Neutrophil (primary cell): ENCODE data around the gene PMIS2.

ENCODE experiments used
- H3K27ac ChIP-seq: fragments of 200-600 bp; sonication (generic); 2 replicates; pipeline ENCODE4 v1.5.1; 2016; ENCODE audit warnings: mild to moderate bottlenecking, moderate library complexity
- H3K27me3 ChIP-seq: fragments of 200-600 bp; sonication (generic); 2 replicates; pipeline ENCODE4 v1.6.0; 2016; ENCODE audit warnings: mild to moderate bottlenecking
- H3K36me3 ChIP-seq: fragments of 200-600 bp; sonication (generic); 2 replicates; pipeline ENCODE4 v1.5.1; 2017
- H3K4me1 ChIP-seq, 2 experiments: fragments of 200-600 bp in 1 of 2; sonication (generic) in 1 of 2; 1 replicate in 1 of 2; 2 replicates in 1 of 2; pipeline versions ENCODE4 v1.5.1 to v1.6.1; 2013 to 2016; ENCODE audit warnings: low read depth in 1 of 2, low read length in 1 of 2, mild to moderate bottlenecking in 1 of 2, moderate library complexity in 1 of 2; ENCODE audit not compliant: control insufficient read depth in 1 of 2, insufficient read depth in 1 of 2
- H3K4me3 ChIP-seq, 2 experiments: fragments of 200-600 bp in 1 of 2; sonication (generic) in 1 of 2; 1 replicate in 1 of 2; 2 replicates in 1 of 2; pipeline ENCODE4 v1.5.1; 2013 to 2016; ENCODE audit warnings: low read depth in 1 of 2, low read length in 1 of 2, mild to moderate bottlenecking in 1 of 2, moderate library complexity in 1 of 2
- H3K9me3 ChIP-seq: fragments of 200-600 bp; sonication (generic); 2 replicates; pipeline ENCODE4 v1.5.1; 2016
- CTCF ChIP-seq: fragments of 200-600 bp; sonication (generic); IDR thresholded peaks from 2 replicates; pipeline ENCODE4 v1.5.1; 2016; ENCODE audit warnings: antibody characterized with exemption

PMIS2 gene

DNA sequence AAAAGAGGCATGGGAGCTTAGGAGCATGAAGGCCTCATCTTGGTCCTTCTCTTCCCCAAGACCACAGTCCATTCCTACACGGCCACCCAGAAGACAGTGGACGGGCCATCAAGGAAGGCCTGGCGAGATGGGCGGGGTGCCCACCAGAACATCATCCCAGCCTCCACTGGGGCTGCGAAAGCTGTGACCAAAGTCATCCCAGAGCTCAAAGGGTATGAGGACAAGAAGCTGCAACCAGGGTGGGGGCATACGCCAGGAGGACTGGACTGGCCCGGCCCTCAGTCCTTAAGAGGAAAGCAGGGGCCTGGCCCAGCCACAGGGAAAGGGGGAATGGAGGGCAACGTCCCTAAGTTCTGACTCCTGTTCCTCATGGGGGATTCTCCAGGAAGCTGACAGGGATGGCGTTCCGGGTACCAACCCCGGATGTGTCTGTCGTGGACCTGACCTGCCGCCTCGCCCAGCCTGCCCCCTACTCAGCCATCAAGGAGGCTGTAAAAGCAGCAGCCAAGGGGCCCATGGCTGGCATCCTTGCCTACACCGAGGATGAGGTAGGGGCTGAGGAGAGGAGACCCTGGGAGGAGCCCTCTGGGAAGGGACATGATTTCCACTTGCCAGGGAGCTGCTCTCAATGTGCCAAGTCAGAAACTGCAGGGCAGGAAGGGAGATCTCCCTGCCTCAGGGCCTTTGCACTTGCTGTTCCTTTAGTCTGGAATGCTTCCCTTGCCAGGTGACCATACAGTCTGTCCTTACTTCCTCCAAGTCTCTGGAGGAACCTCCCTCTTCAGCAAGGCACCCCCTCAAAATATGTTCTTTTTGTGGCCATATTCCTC, 42.5 kb upstream of the PMIS2 start:
- TF ChIP-seq CTCF: no peak
- Histone ChIP-seq H3K4me1 (peaks cover 15 to 16% of the 10 kb centered on the region in 2 experiments), H3K27me3 (no peaks in the 10 kb centered on the region), H3K27ac (no peak overlapping the region), H3K9me3 (no peaks in the 10 kb centered on the region), H3K4me3 (no peak overlapping the region), H3K36me3 (no peaks in the 10 kb centered on the region)

DNA sequence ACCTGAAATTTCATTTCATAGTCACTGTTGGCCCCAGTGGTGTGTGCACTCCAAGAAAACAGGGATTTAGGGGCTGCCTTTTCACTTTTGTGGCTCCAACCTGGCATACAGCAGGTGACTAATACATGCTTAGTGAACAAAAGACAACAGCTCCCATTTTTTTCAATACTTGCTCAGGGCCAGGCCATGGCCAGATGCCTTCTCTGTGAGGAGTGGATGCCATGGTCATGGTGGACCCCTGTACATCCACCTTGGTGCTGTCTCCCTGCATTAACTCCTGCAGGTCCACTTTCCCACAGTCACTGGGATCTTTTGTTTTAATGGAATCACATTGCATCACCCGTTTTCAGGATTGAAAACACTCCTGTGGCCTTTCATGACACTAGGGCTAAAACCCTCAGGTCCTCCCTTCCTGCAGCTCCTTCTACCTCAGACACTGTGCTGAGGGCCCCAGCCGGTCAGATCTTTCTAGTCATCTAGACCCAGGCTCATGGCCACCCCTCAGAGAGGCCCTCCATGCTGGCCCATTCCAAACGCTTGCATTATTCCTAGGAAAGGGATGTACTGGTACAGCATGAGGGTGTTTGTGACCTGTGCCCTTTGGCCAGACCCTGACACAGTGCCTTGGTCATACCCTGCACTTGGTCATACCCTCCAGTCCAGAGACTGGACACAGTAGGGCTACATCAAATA, 41.7 kb upstream of the PMIS2 start:
- Histone ChIP-seq H3K27ac (no peak overlapping the region), H3K4me3 (peak overlapping the region in 1 of 2 experiments; percentile 85), H3K4me1 (peaks cover 15 to 16% of the 10 kb centered on the region in 2 experiments), H3K27me3 (no peaks in the 10 kb centered on the region), H3K36me3 (no peaks in the 10 kb centered on the region), H3K9me3 (no peaks in the 10 kb centered on the region)
- TF ChIP-seq CTCF: no peak

DNA sequence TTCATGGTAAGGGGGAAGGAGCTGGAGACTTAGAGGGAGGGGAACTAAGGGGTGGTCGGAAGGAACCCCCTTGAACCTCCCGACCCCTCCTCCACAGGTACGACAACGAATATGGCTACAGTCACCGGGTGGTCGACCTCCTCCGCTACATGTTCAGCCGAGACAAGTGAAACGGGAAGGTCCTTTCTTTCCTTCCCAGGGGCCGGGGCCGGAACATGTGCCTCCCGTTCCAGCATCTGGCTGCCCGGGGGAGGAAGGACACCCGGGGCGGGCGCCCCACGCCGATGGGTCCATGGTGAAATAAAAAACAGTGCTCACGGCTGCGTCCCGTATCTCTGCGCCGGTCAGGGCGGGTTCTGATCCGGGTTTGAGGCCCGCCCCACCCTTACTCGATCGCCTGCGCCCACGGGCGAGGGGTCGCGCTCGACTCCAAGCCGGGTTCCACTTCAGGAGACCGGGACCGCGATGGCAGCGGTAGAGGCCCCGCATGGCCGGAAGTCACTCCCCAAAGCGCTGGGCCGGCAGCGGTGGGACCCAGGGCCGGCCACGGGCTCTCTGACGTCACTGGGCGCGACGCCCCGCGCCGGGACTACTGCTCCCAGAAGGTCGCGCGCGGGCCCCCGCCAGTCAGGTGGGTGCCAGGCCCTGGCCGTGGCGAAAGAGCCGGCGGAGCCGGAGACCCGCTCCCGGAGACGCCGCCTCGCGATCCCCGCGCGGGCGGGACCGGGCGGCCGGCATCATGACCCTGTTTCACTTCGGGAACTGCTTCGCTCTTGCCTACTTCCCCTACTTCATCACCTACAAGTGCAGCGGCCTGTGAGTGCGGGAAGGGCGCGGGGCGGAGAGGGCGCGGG, 40.7 kb upstream of the PMIS2 start, which contains the start of gene TMEM147:
Gene TMEM147 (plus strand): TSS at position 626 of the 854 bp plus-strand sequence. CDS start 114 bp downstream, at position 740.
- TF ChIP-seq CTCF: no peak
- Histone ChIP-seq H3K27ac (peak within 1 kb of the TSS; percentile 59), H3K4me1 (peaks cover 15 to 16% of the 10 kb centered on the region in 2 experiments), H3K4me3 (peak within 1 kb of the TSS; percentile 85 to 88), H3K36me3 (no peaks in the 10 kb centered on the region), H3K9me3 (no peaks in the 10 kb centered on the region), H3K27me3 (no peaks in the 10 kb centered on the region)

DNA sequence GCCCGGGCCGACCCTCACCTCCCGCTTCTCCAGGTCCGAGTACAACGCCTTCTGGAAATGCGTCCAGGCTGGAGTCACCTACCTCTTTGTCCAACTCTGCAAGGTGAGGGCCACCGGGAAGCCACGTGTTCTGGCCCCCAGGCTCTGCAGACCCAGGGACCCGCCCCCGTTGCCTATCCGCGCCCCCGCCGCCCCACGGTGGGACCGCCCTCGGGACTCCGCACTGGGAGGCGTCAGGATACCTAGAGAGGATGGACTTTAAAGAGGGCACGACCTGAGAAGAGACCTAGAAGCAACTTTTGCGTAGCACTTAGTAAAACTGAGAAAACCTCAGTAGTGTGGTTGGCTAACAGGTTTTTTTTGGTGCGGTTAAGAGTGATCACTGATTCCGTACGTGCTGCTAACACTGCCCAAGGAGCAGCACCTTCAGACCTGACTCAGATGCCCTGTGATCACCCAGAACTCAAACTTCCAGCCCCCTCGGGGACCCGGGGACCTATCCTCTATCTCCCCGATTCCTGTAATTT, 40.1 kb upstream of the PMIS2 start:
- Histone ChIP-seq H3K9me3 (no peaks in the 10 kb centered on the region), H3K4me3 (peak overlapping the region; percentile 85 to 88), H3K27ac (peak overlapping the region; percentile 59), H3K4me1 (peaks cover 15 to 16% of the 10 kb centered on the region in 2 experiments), H3K27me3 (no peaks in the 10 kb centered on the region), H3K36me3 (no peaks in the 10 kb centered on the region)
- no peak for TF ChIP-seq CTCF

GRCh38 chr19:35546532-35546931, 39.4 kb upstream of the PMIS2 start:
- Histone ChIP-seq H3K4me1 (peaks cover 15 to 16% of the 10 kb centered on the region in 2 experiments), H3K27ac (no peak overlapping the region), H3K36me3 (no peaks in the 10 kb centered on the region), H3K4me3 (no peak overlapping the region), H3K9me3 (no peaks in the 10 kb centered on the region), H3K27me3 (no peaks in the 10 kb centered on the region)
- TF ChIP-seq CTCF: no peak
